ENCODE data around the gene MTG1.
"Not testable (repeated sequence)": the region's sequence is repeated elsewhere in the genome, so short reads cannot be mapped to it uniquely, and the experiment has no call there.

MTG1 gene

GRCh38 chr10:133440633-133441285 is 46.8 kb downstream of the MTG1 start:
- TF ChIP-seq SPI1 (IDR thresholded peaks at IDR 0.05; ENCODE audit: borderline replicate concordance, low read depth) (no peak), POLR2AphosphoS5 (IDR thresholded peaks at IDR 0.05; ENCODE audit: low read depth) (no peak), REST (IDR thresholded peaks at IDR 0.05; ENCODE audit: insufficient replicate concordance, low read depth) (no peak), CTCF (IDR thresholded peaks at IDR 0.05; ENCODE audit: insufficient read depth, low read length) (no peak)
- Histone ChIP-seq H3K27me3 (ENCODE audit: insufficient read depth, poor library complexity, severe bottlenecking) (no peaks in the 10 kb centered on the region), H3K4me3 (replicated peaks; ENCODE audit: insufficient read depth, low read length) (no peak overlapping the region), H3K27ac (replicated peaks) (no peak overlapping the region)
- DNase-seq (ENCODE audit: low read depth in 1 of 2, low spot score in 1 of 2), result no peak

- H3K4me3 ChIP-seq (replicated peaks; ENCODE audit: insufficient read depth, low read length); H3K27ac ChIP-seq (replicated peaks); H3K27me3 ChIP-seq (ENCODE audit: insufficient read depth, poor library complexity, severe bottlenecking); DNase-seq (ENCODE audit: low read depth in 1 of 2, low spot score in 1 of 2): not testable (repeated sequence)
These were observed 47.4 kb downstream of the MTG1 start for GRCh38 chr10:133441356-133441755.

- Histone ChIP-seq H3K4me3 (replicated peaks; ENCODE audit: insufficient read depth, low read length) (no peak overlapping the region), H3K27ac (replicated peaks) (peak overlapping the region; percentile 59), H3K27me3 (ENCODE audit: insufficient read depth, poor library complexity, severe bottlenecking) (no peaks in the 10 kb centered on the region)
- no peak for TF ChIP-seq POLR2AphosphoS5 (IDR thresholded peaks at IDR 0.05; ENCODE audit: low read depth)
- no peak for TF ChIP-seq GABPA (IDR thresholded peaks at IDR 0.05; ENCODE audit: low read depth)
- no peak for TF ChIP-seq CTCF (IDR thresholded peaks at IDR 0.05; ENCODE audit: insufficient read depth, low read length)
- no peak for TF ChIP-seq REST (IDR thresholded peaks at IDR 0.05; ENCODE audit: insufficient replicate concordance, low read depth)
- TF ChIP-seq SPI1 (IDR thresholded peaks at IDR 0.05; ENCODE audit: borderline replicate concordance, low read depth), result no peak
- no peak for DNase-seq (ENCODE audit: low read depth in 1 of 2, low spot score in 1 of 2)
These were observed 47.8 kb downstream of the MTG1 start for GRCh38 chr10:133441780-133442179.

- DNase-seq (ENCODE audit: low read depth in 1 of 2, low spot score in 1 of 2), result peak; percentile 61 to 85
- H3K4me3 ChIP-seq (replicated peaks; ENCODE audit: insufficient read depth, low read length), result peak overlapping the region; percentile 31
- TF ChIP-seq POLR2AphosphoS5 (IDR thresholded peaks at IDR 0.05; ENCODE audit: low read depth), result 0 out of 2 replicates have a peak, but pooled peaks have one; percentile 26
- TF ChIP-seq GABPA (IDR thresholded peaks at IDR 0.05; ENCODE audit: low read depth), result peak; percentile 65
- TF ChIP-seq CTCF (IDR thresholded peaks at IDR 0.05; ENCODE audit: insufficient read depth, low read length), result no peak
- peak; percentile 95 for TF ChIP-seq SPI1 (IDR thresholded peaks at IDR 0.05; ENCODE audit: borderline replicate concordance, low read depth)
- no peak for TF ChIP-seq REST (IDR thresholded peaks at IDR 0.05; ENCODE audit: insufficient replicate concordance, low read depth)
- no peaks in the 10 kb centered on the region for H3K27me3 ChIP-seq (ENCODE audit: insufficient read depth, poor library complexity, severe bottlenecking)
- peak overlapping the region; percentile 59 for H3K27ac ChIP-seq (replicated peaks)
These were observed 48.4 kb downstream of the MTG1 start for GRCh38 chr10:133442191-133442966.

Data from HL-60 (cell line).